GM11168 (cell line): Measurements from ENCODE around the gene NPHS1.
"Not testable (repeated sequence)": the region's sequence is repeated elsewhere in the genome, so short reads cannot be mapped to it uniquely, and the experiment has no call there.

Experiments used
- in situ Hi-C: fragments of 300-500 bp; cut with MboI; formaldehyde crosslinking; loops from one replicate; pipeline ENCODE4 v1.12.0; 2022; ENCODE audit warnings: low sequenced_read_pairs; ENCODE audit not compliant: unreplicated experiment

NPHS1 gene, protein sequence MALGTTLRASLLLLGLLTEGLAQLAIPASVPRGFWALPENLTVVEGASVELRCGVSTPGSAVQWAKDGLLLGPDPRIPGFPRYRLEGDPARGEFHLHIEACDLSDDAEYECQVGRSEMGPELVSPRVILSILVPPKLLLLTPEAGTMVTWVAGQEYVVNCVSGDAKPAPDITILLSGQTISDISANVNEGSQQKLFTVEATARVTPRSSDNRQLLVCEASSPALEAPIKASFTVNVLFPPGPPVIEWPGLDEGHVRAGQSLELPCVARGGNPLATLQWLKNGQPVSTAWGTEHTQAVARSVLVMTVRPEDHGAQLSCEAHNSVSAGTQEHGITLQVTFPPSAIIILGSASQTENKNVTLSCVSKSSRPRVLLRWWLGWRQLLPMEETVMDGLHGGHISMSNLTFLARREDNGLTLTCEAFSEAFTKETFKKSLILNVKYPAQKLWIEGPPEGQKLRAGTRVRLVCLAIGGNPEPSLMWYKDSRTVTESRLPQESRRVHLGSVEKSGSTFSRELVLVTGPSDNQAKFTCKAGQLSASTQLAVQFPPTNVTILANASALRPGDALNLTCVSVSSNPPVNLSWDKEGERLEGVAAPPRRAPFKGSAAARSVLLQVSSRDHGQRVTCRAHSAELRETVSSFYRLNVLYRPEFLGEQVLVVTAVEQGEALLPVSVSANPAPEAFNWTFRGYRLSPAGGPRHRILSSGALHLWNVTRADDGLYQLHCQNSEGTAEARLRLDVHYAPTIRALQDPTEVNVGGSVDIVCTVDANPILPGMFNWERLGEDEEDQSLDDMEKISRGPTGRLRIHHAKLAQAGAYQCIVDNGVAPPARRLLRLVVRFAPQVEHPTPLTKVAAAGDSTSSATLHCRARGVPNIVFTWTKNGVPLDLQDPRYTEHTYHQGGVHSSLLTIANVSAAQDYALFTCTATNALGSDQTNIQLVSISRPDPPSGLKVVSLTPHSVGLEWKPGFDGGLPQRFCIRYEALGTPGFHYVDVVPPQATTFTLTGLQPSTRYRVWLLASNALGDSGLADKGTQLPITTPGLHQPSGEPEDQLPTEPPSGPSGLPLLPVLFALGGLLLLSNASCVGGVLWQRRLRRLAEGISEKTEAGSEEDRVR (N-terminal part only)

DNA sequence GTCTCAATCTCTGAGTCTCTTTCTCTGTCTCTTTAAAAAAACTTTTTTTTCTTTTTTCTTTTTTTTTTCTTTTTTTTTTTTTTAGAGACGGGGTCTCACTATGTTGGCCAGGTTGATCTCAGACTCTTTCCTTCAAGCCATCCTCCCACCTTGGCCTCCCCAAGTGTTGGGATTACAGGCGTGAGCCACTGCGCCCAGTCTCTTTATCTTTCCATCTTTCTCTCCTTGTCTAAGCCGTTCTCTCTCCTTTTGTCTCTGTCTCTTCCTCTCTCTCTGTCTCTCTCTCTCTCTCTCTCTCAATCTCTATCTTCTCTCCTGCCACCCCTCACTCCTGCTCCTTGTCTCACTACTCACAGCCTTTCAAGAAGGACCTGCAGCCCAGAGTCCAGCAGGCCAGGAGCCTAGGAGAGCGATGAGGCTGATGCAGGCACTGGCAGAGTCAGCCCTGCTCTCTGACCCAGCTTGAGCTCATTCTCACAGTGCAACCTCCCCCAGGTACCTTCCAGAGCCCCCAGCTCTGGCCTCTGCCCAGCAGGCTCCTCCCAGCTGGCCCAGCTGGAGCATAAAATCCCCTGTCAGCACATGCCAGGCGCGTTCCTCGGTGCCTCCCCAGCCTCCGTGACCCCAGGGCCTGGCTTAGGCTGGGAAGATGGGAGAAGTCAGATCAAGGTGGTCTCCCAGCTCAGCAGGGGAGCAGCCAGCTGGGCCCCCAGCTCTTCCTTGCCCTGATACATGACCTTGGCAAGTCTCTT, at the start of gene NPHS1:
NPHS1 (minus strand) TSS at position 476 of the 752 bp plus-strand sequence. CDS start 667 bp downstream, outside the sequence.
- in situ Hi-C loops, result no loop called here

DNA sequence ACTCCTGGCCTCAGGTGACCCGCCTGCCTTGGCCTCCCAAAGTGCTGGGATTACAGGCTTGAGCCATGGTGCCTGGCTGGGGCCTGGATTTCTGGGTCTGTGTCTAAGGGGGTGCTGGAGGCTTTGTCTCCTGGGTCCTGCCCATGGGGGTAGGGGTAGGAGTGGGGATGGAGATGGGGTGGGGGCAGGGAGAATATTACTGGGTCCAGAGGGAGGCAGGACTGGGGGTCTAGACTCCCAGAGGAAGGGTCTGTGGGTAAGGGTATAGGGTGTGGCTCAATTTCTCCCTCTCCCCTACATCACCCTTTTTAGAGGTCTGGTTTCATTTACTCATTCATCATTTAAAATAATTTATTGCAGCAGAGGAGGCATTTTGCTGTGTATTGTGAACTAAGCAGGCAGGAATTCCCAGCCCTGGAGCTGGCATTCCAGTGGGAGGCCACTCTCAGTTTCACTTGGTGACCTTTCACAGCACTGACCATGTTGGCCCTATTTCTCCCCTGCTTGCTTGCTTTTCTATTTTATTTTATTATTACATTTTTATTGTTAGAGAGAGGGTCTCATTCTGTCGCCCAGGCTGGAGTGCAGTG, 48.8 kb upstream of the NPHS1 start:
- in situ Hi-C loops, result no loop called here

DNA sequence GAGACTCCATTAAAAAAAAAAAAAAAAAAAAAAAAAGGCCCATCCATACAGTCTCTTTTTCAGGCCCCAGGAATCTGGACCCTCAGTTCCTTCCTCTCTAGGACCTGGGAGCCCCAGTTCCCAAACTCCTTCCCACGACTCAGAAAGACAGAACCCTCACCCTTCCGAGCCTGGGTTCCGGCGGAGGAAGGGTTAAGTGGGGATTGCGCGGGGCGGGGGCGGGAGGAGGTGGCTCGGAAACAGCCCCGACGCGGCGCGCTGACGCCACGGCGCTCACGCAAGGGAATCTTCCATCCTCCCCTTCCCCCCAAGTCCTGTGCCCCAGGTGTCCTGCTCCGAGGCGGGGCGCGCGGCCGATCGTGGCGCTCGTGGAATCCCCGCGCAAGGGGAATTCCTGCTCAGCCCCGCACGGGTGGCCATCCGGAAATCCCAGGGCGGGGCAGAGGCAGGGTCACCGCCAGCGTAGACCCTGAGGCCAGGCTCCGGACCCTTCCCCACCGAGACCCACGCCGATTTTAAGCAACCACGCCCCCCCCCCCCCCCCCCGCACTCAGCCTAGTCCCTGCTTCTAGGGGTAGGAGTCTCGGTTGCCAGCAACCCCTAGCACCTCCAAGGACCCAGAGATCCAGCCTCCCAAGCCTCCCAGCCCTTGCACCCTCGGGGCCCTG, 47.4 kb upstream of the NPHS1 start:
- in situ Hi-C loops, result no loop called here

DNA sequence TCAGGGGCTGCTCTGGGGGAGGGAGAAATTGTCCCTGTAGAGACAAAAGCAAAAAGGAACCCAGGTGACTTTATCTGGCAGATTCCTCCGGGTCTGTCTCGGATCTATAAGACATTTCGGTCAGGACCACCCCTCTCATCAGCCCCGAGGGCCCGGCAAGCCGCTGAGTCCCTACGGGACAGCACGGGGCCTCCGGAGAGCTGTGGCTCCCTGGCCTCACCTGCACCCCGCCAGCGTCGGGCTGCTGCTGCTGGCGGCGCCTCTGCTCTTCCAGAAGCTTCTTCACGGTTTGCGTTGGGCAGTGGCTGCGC, 46.1 kb upstream of the NPHS1 start:
- in situ Hi-C loops, result no loop called here

DNA sequence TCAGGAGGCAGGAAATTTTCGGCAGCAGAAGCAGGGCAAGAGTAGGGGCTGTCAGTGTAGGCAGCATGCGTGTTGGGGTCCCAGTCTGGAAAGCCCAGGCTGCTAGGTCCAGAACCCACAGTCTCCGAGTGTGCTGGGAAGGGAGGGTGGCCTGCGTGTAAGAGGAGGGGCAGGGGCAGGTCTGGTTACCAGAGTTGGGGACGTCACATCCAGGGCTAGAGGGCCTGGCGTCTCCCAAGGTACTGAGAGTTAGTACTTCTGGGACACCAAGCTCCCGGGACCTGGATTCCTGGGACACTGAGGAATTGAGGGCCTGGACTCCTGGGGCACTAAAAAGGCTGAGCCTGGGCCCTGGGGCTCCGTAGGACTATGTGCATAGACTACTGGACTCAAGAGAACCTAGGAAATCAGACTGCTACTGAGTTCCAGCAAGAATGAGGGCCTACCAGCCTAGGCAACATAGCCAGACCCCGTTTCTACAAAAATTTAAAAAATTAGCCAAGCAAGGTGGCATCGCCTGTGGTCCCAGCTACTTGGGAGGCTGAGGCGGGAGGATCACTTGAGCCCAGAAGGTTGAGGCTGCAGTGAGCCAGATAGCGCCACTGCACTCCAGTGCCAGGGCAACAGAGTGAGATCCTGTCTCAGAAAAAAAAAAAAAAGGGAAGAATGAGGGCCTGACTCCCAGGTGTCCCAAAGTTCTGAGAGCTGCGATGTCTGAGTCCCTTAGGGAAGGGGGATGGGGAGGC, 45.6 kb upstream of the NPHS1 start:
- in situ Hi-C loops, result no loop called here

DNA sequence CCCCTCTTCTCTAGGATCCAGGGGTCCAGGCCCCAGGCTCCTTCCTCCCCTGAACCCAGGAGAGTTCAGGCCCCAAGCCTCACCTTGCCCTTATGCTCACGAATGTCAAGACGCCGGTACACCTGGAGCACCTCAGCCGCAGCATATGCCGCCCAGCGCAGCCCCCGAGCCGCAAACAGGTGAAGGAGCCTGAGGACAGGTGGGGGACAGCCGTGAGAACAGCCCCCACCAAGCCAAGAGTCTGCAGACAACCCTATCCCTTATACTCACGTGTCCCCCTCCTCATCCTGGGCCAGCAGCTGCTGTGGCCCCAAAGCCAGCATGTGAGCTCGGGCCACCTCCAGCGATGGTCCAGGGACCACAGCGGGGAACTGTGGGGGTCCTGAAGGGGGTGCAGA, 44.3 kb upstream of the NPHS1 start:
- in situ Hi-C loops, result no loop called here

DNA sequence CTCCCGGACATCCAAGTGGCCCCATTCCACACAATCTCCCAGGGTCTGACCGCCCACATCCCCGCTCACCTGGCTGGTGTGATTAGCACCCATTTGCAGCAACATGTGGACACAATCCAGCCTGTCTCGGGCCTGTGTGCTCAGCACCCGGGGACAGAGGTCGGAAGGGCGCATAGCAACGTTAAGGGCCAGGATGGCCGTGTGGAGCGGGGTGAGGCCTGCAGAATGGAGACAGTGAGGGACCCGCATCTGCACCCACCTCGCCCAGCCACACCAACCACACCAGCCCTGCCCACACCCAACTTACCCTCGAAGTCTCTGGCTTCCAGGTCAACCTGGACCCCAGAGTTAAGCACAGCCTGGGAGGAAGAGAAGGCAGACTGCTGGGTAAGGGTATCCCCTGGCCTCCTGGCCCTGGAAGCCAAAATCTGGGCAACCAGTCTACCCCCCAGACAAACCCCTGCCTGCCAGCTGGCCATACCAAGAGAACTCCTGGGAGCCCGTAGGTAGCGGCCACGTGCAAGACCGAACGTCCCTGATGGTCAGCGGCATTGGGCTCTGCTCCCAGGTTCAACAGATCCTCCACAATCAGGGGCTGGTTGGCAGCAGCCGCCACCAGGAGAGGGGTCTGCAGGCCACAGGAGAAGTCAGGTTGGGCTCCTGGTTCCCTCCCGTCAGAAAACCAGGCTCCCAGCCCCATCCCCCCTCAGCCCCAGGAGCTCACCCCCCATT, 43.8 kb upstream of the NPHS1 start:
- in situ Hi-C loops, result no loop called here

DNA sequence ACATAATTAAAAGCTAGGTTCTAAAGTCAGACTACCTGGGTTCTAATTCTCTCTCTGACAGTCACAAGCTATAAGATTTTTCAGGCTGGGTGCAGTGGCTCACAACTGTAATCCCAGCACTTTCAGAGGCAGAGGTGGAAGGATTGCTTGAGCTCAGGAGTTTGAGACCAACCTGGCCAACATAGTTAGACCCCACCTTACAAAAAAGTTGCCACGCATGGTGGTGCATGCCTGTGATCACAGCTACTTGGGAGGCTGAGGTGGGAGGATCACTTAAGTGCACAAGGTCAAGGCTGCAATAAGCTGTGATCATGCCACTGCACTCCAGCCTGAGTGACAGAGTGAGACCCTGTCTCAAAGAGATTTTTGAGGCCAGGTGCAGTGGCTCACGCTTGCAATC, 42.0 kb upstream of the NPHS1 start:
- in situ Hi-C loops, result no loop called here

DNA sequence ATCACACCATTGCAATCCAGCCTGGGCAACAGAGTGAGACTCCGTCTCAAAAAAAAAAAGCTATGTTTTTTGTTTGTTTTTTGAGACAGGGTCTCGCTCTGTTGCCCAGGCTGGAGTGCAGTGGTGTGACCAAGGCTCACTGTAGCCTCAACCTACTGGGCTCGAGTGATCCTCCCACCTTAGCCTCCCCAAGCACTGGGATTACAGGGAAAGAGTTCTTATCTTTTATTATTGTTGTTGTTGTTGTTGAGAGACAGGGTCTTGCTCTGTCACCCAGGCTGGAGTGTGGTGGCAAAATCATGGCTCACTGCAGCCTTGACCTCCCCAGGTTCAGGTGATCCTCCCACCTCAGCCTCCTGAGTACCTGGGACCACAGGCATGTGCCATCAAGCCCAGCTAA, 39.5 kb upstream of the NPHS1 start:
- in situ Hi-C loops, result not testable (repeated sequence)

DNA sequence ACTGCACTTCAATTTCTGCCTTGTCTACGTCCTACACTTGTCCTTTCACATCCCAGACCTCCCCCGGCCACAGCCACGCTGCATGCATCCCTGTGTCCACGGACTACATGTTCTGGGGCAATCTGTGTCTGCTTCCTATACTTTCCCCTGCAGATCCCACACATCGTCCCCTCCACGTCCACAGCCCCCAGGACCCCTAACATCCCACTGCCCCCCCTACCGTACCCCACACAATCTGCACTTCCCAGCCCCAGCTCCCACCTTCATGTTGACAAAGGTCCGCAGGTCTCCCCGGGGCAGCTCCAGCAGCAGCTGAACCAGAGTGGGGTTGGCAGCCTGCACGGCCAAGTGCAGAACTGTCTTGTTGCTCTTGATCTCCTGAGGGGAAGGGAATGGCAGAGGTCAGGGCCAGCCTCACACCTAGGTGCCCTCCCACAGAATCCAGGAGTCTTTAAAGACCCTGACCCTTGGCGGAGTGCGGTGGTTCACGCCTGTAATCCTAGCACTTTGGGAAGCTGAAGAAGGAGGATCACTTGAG, 37.9 kb upstream of the NPHS1 start:
- in situ Hi-C loops, result no loop called here

DNA sequence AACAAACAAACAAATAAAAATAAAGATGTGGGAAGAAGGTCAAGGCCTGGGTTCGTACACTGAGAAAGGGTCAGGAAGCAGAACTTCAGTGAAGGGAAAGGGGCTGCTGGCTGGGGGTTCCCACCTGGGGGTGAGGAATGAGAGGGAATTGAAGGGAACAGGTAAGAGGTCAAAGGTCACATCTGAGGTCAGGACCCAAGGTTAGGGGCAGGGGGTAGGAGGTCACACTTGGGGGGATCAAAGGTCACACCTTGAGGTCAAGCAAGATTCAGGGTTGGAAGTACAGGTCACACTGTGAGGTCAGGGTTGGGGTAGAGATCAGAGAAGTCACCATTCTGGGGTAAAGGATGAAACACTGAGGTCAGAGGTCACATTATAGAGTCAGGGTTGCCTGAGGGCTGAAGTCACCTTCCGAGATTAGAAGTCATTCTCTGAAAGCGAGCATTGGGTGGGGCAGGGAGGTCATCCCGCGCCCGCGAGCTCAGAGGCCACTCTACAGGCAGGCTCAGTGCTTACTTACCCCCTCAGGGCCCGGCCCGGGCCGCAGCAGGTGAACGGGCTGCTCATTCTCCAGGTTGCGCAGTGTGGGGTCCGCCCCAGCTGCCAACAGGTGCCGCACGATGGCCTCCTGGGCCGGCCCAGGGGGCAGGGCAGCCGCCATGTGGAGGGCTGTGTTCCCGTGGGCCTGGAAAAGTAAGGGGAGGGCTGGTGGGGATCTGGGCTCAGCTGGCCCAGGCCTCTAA, 37.2 kb upstream of the NPHS1 start:
- in situ Hi-C loops, result no loop called here

DNA sequence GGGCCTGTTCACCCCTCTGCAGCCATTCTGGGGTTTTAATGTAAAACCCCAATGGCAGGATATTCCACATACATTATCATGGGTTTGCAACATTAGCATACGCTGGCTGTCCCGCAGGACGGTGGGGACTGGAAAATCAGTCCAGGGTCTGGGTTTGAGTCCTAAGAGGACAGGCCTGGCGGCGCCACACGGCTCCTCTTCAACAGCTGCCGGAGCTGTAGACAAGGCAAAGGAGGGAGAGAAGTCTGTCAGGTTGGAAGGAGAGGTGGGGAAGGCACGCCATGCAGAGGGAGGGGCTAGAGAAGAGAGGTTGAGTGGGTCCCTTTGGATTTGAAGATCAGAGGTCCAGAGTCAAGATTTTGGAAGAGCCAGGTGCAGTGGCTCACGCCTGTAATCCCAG, 36.1 kb upstream of the NPHS1 start:
- in situ Hi-C loops, result no loop called here

DNA sequence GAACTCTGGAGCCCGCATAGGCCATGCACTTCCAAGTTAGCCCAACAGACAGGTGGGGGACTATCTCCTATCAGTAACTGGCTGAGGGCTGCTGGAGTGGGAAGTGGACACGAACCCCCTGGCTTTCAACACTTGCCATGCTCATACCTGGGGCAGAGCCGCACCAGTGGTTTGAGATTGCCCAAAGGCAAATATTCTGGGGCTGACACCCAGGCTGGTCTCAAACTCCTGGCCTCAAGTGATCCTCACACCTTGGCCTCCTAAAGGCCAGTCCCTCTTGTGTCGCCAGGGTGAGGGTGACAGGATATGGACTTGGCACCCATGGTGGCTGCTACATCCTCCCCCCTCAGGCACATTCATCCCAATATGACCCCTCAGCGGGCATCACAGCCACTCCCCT, 34.9 kb upstream of the NPHS1 start:
- in situ Hi-C loops, result no loop called here

DNA sequence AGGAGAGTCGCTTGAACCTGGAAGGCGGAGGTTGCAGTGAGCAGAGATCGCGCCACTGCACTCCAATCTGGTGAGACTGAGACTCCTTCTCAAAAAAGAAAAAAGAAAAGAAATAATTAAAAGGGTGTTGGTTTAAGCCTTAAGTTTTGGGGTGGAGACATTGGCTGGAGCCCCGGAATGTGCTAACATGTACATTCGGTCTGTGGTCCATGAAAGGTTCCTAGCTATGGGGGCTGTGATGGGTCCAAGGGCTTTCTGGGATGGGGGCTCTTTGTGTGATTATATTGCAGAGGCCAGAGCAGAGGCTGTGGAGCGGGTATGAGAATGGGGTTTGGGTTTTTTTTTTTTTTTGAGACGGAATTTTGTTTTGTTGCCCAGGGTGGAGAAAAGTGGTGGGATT, 33.6 kb upstream of the NPHS1 start:
- in situ Hi-C loops, result no loop called here

DNA sequence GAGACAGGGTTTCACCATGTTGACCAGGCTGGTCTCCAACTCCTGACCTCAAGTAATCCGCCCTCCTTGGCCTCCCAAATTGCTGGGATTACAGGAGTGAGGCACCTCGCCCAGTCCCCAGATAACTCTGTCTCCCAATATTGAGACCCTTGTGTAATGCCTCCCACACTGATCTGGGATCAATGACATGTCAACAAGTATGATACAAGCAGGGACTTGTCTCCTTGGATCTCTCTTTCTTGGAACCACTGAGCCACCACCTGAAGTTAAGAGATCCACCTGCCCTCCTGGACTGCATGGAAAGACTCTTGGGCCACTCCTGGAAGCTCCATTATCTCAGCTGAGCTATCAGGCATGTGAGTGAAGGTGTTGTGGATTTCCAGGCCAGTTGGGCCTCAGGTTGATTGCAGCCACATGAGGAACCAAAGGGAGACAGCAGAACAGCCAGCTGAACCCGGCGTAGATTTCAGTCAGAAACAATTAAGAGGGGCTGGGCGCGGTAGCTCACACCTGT, 33.0 kb upstream of the NPHS1 start:
- in situ Hi-C loops, result no loop called here

DNA sequence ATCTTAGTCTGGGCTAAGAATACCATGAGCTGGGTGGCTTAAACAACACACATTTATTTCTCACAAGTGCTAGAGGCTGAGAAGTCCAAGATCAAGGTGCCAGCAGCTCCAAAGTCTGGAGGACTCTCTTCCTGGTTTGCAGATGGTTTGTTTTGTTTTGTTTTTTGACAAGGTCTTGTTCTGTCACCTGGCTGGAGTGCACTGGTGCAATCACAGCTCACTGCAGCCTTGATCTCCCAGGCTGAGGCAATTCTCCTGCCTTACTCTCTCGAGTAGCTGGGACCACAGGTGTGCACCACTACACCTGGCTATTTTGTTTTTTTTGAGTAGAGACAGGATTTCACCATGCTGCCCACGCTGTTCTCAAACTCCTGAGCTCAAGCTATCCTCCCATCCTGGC, 31.6 kb upstream of the NPHS1 start:
- in situ Hi-C loops, result no loop called here
